NCI-H82 treated with DMSO at 0.1 percent for 48 hours (cell line): Measurements from ENCODE around the gene ZNF419.
"Not testable (repeated sequence)": the region's sequence is repeated elsewhere in the genome, so short reads cannot be mapped to it uniquely, and the experiment has no call there.

ENCODE experiments used
- DNase-seq: peaks from one replicate; lab custom pipeline; 2025; ENCODE audit not compliant: unreplicated experiment; lab: John Stamatoyannopoulos, UW

The ZNF419 gene

DNA sequence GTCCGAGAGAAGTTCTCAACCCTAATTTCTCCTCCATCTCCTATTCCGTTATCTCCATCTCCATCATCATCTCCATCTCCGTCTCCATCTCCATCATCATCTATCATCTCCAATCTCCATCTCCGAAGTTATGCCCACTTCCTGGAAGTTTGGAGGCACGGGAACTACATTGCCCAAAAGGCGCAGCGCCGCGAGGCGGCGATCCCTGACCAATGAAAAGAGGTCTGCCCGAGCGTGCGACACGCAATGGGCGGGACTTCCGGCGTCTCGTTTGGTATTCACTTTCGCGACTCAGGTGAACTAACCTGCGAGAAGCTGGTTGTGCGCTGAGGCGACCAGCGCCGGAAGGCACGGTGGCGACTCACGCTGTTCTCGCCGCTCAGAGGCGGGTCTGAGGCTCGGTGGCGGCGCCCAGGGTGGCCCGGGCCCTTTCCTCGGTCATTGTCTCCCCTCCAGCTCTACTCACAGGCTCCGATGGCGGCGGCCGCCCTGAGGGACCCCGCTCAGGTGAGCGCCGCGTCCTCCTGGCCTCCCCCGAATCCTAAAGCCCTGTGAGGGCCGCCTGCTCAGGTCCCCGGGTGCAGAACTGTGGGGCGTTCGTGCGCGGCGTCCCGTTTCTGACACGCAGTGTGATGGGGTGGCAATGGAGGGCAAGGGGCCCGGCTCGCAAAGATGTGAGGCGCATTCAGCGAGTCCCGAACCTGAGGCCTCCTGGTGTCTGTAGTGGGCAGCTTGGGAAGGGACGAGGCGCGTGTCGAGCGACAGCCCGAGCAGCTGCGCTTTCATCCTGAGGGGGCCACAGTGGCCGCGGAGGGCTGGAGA lies at the start of gene ZNF419:
TSS of gene ZNF419 (plus strand) at position 274 of the 822 bp plus-strand sequence. CDS start at position 475, 201 bp downstream.
- DNase-seq: peak; percentile 38

DNA sequence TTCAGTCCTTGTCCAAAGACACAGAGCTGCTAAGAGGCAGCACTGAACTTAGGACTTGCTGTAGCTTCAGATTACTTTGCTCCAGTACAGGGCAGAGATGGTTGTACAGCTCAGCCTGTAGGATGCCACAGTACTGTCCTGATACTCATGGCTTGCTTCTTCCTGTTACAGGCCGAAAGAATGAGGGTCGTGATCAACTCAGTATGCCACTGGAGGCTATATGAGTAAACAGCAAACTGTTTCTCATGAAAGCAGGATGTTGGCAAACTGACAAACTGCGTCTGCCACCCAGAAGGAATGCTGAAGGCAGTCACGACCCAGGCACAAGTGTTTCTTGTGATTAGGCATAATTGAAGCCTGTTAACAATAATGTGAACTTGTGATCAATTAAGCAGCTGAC lies 49.6 kb upstream of the ZNF419 start:
- no peak for DNase-seq

DNA sequence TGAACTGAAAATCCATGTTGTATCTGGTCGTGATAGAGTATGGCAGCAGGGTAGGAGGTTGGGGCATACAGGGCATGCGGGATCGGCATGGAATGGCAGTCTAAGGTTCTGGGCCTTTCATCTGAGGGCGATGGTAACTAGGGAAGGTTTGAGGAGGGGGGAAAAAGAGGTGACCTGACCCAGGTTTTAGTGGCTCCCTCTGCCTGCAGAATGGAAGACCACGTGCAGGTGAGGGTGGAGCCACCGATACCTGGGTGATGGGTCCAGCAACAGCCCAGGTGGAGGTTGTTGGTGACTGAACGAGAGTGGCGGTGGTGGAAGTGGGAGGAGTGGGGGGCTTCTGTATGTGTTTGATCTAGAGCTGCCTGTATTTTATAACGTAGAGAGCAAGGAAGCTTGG lies 48.6 kb upstream of the ZNF419 start:
- DNase-seq: no peak

DNA sequence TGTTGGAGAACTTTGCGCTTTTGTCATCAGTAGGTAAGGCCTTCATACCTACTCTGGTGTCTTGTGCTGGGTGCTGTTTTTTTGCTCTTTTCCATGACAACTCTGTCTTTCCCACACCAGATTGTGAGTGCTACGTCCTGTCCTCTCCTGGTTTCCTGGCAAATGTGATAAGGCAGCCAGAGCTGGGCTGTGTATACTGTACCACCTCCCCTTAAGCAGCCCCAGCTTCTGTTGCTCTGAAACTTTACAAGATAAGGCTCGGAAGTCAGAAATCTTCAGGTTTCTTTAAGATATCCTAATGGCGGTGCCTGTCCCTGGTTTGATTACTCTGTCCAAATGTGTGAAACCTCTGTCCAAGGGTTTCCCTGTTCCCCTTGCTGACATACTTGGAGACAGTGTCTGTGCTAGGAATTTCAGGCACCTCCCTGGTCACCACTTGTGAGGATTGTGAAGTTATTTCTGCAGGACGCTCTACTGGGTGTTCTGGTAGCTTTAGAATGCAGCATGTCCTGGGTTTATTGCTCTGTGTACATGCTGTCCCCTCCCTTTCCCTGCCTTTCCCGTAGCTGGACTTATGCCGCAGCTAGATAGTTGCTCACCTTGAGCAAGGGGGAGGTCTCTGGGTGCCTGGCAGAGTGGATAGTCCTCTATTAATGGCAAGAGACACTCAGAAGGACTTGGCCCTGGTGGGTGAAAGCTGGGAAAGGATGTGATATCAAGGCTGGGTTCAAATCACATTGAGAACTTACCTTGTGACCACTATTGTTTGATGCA lies 45.4 kb upstream of the ZNF419 start:
- no peak for DNase-seq

DNA sequence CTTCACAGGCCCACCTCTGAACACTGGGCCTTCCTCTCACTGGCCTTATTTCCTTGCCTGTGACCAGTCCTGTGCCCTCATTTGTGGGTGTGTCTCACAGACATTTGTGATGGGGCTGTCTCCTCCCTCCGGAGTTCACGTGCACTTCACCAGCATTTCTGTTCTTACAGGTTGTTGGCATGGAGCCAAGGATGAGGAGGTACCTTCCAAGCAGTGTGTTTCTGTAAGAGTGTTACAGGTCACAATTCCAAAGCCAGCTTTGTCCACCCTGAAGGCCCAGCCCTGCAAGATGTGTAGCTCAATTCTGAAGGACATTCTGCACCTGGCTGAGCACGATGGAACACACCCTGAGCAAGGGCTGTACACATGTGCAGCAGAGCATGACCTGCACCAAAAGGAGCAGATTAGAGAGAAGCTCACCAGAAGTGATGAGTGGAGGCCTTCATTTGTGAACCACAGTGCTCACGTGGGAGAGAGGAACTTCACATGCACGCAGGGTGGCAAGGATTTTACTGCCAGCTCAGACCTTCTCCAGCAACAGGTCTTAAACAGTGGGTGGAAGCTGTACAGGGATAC lies 44.3 kb upstream of the ZNF419 start:
- no peak for DNase-seq

DNA sequence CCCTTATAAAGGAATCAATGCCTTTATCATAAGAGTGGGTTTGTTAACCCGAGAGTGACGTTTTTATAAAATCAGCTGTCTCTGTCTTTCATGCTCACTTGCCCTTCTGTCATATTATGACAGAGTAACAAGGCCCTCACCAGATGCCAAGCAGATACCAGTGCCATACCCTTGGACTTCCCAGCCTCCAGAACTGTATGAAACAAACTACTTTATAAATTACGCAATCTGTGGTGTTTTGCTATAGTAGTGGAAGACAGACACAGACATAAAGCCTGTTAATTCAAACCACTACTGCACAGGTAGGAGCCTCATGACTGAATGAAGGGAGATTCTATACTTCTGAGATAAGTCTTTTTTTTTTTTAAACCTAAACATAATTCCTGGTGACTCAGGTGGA lies 35.2 kb upstream of the ZNF419 start:
- no peak for DNase-seq

DNA sequence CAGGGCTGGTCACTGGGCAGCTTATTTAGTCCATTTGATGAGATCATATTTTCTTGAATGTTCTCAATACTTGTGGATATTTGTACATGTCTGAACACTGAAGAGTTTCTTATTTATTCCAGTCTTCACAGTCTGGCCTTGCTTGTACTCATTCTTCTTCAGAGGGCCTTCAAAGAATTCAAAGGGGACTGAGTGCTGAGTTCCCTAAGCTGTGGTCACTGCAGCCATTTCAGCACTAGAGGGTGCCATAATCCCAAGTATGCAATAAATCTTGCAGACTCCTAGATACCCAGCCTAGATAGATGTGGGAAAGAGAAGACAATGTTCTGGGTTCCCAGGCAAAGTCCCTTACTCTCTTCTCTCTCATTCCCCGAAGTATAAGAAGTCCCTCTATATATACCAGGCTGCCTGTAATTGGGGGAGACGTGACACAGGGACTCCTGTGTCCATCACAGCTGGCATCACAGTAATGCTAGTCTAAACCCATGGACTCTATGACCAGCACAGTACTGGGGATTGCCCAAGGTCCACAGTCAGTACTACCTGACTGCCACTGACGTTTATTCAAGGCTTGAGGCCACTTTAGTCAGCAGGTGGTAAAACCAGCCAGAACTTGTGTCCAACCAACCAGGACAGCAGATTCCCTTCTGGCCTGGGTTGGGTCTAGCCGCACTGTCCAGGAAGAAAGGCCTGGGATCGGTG lies 21.7 kb upstream of the ZNF419 start:
- peak; percentile 2 for DNase-seq

DNA sequence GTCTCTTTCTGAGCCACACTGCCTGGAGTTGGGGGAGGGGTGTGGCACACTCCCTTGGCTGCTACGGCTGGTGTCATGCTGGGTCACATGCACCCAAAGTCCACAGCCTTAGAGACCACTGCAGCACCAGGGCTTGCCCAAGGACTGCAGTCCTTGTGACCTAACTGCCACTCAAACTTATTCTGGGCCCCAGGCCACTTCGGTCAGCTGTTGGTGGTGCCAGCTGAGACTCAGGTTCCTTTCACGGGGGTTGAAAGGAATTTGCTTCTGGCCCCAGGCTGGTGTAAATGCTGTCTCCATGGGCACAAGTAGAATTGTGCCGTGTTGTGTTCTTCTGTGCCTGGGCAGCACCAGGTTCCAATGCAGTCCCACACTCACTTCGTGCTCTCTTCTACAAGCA lies 21.1 kb upstream of the ZNF419 start:
- DNase-seq: no peak

DNA sequence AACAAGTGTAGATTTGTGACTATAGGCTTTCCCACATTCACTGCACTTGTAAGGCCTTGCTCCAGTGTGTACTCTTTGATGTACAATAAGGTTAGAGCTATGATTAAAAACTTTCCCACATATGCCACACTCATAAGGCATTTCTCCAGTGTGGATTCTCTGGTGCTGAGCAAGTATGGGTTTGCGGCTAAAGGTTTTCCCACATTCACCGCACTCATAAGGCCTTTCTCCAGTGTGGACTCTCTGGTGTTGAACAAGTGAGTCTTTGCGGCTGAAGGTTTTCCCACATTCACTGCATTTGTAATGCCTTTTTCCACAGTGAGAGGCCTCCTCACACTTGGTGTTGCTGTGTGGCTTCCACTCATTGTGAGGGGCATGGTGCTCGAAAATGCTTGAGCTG lies 13.9 kb upstream of the ZNF419 start:
- DNase-seq: no peak

DNA sequence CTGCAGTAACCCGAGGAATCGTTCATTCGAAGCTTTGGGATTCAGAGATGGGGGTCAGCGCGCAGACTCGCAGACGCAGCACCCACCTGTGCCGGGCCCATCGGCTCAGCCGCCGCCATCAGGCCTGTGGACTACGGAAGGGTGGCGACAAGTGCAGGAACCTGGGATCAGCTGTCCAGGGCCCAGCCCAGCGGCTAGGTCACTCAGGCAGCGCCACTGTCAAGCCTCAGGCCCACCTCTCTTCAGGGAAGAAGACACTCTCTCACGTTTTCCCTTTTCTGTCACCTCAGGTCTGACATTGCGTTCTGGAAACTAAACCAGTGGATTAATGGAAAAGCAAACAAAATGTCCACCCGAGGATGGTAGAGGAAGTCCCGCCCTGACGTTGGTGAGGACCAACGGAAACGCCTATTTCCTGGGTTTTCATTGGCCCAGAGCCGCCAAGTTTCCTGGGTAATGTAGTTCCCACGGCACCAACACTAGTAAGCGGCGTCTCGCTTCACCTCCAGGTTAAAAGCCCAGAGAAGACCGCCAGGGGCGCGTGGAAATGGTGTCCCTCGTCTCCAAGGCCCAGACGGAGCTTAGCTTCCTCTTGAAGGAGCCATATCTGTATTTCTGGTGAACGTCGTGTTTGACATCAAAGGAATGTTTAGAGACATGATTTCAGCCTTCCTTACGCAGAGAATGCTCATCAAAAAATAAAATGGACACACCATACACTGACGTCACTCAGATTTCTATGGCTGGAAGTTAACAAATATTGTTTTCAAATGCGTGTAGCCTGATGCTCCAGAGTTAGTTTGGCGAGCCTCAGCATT lies 10.2 kb upstream of the ZNF419 start, which contains the start of gene ZNF772:
TSS of gene ZNF772 (minus strand) at position 376 of the 818 bp plus-strand sequence. CDS start at position 119, 257 bp downstream.
- DNase-seq: peak; percentile 88

DNA sequence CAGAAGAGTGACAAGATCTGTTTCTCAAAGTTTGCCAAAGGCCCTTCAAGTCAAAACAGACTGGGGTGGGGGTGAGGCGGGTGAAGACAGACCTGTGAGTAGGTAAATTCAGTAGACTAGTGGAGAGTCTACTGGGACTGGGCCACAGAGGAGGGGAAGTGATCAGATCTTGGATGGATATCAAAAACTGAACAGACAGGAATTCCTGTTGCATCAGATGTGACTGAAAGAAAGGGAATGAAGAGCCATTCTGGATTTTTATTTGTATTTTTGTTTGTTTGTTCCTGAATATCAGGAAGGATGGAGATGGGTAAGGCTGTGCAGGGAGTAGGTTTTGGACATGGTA lies 722 bp downstream of the ZNF419 start:
- not testable (repeated sequence) for DNase-seq

DNA sequence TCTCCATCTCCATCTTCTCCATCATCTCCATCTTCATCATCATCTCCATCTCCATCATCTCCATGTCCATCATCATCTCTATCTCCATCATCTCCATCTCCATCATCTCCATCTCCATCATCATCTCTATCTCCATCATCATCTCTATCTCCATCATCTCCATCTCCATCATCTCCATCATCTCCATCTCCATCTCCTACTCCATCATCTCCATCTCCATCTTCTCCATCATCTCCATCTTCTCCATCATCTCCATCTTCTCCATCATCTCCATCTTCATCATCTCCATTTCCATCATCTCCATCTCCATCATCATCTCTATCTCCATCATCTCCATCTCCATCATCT lies 11.8 kb downstream of the ZNF419 start:
- DNase-seq: not testable (repeated sequence)

DNA sequence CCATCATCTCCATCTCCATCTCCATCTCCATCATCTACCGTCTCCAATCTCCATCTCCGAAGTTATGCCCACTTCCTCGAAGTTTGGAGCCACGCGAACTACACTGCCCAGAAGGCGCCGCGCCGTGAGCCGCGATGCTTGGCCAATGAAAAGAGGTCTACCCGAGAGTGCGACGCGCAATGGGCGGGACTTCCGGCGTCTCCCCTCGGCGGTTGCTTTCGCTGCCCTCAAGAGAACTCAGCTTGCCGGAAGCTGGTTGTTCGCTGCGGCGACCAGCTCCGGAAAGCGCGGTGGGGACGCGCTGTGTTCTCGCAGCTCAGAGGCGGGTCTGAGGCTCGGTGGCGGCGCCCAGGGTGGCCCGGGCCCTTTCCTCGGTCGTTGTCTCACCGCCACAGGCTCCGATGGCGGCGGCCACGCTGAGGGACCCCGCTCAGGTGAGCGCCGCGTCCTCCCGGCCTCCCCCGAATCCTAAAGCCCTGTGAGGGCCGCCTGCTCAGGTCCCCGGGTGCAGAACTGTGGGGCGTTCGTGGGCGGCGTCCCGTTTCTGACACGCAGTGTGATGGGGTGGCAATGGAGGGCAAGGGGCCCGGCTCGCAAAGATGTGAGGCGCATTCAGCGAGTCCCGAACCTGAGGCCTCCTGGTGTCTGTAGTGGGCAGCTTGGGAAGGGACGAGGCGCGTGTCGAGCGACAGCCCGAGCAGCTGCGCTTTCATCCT lies 12.3 kb downstream of the ZNF419 start, which contains the start of gene ZNF773:
TSS of gene ZNF773 (plus strand) at position 259 of the 716 bp plus-strand sequence. CDS start at position 402, 143 bp downstream.
- DNase-seq: peak; percentile 66

DNA sequence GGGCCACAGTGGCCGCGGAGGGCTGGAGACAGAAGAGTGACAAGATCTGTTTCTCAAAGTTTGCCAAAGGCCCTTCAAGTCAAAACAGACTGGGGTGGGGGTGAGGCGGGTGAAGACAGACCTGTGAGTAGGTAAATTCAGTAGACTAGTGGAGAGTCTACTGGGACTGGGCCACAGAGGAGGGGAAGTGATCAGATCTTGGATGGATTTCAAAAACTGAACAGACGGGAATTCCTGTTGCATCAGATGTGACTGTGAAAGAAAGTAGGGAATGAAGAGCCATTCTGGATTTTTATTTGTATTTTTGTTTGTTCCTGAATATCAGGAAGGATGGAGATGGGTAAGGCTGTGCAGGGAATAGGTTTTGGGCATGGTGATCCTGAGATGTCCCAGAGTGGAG lies 12.8 kb downstream of the ZNF419 start:
- not testable (repeated sequence) for DNase-seq

DNA sequence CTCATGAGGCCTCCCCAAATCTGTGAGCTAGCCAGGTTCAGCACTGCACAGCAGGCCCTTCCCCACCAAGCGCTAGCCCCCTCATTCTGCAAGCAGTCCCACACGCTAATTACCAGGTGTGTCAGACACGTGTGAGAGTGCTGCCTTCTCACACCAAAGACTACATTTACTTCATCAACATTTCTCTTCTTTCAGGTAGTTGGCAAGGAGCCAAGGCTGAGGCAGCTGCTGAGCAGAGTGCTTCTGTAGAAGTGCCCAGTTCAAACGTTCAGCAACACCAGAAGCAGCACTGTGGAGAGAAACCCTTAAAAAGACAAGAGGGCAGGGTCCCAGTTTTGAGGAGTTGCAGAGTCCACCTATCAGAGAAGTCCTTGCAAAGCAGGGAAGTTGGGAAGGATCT lies 18.6 kb downstream of the ZNF419 start:
- DNase-seq: no peak

DNA sequence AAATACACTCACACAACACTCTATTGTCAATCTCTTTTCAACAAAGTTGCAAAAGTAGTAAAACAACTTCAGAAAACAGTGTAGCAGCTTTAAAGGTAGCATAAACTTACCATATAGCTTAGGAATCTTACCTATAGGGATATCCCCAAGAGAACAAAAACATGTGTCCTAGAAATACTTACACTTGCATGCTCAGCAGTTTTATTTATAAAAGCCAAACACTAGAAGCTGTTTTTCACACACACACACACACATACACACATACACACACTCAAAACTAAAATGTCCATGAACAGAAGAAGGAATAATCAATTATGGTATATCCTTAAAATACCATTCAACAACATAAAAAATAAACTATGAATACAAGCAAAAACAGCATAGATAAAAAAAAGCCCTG lies 23.9 kb downstream of the ZNF419 start:
- DNase-seq: no peak

DNA sequence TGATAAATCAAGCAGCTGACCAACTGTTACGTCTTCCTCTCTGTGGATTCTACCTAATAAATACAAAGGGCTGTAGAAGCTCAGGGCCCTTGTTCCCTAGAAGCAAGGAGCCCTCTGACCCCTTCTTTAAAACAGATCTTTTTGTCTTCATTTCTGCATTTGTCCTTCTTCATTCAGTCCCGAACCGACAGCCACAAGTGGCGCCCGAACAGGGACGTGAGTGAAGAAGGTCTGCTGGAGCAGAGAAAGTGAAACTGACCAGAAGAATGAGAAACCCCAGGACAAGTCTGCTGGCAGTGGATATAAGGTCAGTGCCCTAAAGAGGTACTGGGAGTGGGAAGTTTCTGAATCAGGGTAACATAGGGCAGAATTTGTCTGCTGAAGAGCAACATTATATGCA lies 25.3 kb downstream of the ZNF419 start:
- DNase-seq: no peak

DNA sequence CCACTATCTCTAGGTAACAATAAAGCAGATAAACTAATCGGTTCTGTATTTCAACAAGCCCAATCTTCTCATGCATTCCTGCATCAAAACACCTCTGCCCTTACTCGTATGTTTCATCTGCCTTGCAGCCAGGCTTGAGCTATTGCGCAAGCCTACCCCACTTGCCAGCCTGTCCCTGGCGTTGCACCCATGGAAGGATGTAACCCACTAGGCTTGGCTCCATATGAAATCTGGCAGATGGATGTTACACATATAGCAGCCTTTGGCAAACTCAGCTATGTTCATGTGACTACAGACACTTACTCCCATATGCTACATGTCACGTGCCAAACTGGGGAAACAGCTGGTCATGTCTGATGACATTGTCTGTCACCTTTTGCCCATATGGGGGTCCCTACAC lies 27.7 kb downstream of the ZNF419 start:
- DNase-seq: no peak

DNA sequence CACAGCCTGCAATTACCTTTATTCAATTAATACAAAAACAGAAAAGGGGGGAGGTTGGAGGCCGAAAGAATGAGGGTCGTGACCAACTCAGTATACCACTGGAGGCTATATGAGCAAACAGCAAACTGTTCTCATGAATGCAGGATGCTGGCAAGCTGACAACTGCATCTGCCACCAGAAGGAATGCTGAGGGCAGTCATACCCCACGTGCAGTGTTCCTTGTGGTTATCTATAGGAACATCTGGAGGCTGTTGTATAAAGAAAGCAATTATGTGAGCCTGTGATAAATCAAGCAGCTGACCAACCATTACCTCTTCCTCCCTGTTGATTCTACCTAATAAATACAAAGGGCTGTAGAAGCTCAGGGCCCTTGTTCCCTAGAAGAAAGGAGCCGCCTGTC lies 30.5 kb downstream of the ZNF419 start:
- DNase-seq: not testable (repeated sequence)
